Measurements from ENCODE around the gene STPG4.

The STPG4 gene

DNA sequence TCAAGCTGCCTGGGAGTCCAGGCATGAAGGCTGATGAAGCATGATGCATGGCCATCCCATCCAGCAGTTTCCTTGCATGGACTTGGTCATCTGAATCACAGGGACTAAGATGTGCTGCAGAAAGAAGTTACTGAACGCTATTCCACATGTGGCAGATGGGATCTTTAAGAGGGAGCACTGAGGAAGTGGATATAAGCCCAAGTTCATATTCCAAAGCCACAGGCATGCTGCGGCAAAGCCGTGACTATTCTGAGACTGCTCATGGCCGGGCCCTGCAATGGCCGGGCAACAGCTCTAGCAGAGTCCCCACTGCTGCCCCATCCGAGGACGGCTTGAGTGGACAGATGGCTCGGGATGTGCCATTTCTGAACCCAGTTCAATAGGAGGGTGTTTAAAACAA lies 61.5 kb downstream of the STPG4 start:
- DNase-seq (ENCODE audit: low read depth, low spot score) = no peak
- no peak overlapping the region for H3K27ac ChIP-seq

DNA sequence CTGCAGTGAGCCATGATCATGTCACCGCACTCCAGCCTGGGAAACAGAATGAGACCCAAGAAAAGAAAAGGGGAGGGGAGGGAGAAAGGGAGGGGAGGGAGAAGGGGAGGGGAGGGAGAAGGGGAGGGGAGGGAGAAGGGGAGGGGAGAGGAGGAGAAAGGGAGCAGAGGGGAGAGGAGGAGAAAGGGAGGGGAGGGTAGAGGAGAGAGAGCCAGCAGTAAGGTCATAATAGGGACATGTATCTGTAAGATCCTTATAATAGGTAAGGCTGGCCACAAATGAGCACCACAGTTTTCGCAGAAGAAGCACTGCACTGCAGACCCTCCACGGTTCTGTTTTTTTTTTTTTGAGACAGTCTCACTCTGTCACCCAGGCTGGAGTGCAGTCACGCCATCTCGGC lies 62.6 kb downstream of the STPG4 start:
- no peak overlapping the region for H3K27ac ChIP-seq
- DNase-seq (ENCODE audit: low read depth, low spot score) = no peak

DNA sequence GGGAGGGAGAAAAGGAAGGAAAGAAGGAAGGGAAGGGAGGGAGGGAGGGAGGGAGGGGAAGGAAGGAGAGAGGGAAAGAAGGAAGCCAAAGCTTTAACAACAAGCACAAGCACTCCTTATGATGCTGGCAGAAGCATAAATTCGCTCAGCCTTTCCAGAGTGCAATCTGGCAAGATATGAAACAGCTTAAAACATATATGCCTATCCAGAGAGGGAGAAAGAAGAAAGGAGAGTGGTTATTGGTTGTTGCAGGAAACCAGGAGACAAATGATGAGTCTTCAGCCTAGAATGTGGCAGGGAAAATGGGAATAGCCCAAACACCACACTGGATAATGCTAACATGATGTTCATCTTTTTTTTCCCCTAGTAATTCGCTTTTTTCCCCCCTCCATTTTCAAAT lies 64.0 kb downstream of the STPG4 start:
- DNase-seq (ENCODE audit: low read depth, low spot score) = no peak
- no peak overlapping the region for H3K27ac ChIP-seq

DNA sequence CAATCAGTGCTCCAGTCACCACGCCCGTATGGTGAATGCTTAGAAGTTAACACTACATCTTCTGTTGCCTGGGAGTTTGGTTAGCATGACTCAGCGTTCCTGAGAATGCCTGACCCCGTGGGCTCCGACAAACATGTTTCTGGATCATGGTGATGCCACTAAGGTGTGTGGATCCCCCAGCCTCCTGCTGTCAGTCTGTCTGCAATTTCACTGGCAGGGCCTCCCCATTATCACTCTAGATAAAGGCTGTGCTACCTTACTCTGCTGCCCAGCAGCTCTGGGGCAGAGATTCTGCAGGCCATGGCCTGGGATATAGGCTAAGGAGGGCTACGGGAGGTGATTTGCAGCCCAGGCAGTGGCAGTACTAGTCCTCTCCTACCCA lies 66.0 kb downstream of the STPG4 start:
- H3K27ac ChIP-seq = no peak overlapping the region
- no peak for DNase-seq (ENCODE audit: low read depth, low spot score)

DNA sequence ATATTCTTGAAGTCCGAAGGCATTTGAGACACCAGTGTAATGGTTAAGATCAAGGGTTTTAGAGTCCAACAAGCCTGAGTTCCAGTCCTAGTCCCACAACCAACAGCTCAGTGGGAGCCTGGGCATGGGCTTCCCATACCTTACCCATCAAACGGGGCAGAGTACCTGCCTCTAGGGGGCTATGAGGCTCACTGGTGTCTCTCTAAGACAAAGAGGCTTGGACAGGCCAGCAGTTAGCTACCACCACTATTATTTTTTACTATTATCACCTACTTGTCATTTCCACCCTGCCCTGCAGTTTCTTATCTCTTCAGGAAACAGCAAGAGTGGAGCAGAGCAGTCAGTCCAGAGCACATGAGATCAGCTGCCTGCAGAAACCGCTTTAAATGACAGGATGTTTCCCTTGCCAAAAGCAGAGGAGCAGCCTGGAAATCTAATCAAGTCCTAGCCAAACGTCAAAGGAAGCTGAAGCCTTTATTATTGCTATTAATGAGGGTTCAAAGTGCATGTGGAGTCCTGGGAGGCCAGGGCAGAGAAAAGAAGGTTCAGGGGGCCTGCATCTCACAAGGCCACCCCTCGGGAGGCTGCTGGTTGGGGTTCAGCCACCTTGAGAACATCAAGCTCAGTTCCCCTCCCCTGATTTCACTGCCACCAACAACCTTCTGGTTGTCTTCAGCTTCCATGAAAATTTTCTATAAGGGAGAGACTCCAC lies 66.6 kb downstream of the STPG4 start:
- DNase-seq (ENCODE audit: low read depth, low spot score) = no peak
- no peak overlapping the region for H3K27ac ChIP-seq

DNA sequence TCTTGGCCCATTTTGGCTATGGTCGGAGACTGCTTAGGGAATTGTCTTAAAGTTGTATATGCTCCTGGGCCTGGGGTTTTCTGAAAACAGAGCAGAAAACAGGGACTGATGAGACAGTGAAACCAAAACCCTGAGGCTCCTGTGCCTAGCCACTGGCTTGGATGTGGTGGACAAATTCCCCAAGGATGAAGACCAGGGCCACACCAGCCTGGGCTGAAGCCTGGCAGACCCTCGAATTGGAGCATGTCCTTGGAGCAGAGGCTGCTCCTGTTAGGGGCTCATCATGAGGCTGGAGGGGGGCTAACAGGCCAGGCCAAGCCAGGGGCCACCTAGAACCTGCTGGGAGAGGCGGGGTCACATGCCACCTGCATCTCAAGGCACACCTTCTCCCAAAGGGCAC lies 68.1 kb downstream of the STPG4 start:
- no peak for DNase-seq (ENCODE audit: low read depth, low spot score)

DNA sequence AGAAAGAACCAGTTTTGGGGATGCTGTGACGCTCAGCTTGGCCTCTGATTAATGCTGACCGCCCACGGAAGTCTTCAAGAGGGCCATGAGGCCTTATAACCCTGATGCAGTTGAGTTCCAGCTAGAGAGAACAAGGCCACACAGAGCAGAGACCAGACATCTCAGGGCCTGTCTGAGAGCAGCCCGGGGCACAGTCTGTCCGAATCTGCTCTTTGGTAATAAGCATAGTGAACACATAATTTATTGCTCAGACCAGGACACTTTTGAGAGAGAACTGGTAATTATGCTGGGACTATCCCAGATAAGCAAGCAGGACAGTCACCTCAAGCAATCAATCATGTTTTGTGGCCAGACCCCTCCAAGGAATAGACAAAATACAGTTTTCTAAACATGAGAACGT lies 68.5 kb downstream of the STPG4 start:
- DNase-seq (ENCODE audit: low read depth, low spot score) = no peak
- no peak overlapping the region for H3K27ac ChIP-seq

More for the DNA sequence above, 68.1 kb downstream of the STPG4 start:
- no peak overlapping the region for H3K27ac ChIP-seq

DNA sequence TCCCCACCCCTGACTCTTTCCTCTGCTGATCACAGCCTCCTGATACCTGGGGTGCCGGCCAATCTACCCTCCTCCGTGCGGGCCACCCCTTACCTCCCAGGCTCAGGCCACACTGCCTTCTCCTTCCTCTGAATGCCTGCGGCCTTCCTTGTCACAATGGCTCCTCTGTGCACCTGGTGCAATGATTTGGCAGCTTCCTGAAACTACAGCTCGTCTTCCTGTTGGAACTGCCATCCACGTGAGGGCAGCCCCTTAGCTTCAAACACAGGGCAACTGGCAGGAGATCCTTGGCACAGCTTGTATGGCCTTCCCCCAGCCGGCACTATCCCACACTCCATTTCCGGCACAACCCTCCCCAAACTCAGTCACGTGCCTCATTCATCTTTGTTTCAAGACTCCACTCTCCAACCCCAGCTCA lies 69.0 kb downstream of the STPG4 start:
- H3K27ac ChIP-seq = no peak overlapping the region
- DNase-seq (ENCODE audit: low read depth, low spot score) = no peak

DNA sequence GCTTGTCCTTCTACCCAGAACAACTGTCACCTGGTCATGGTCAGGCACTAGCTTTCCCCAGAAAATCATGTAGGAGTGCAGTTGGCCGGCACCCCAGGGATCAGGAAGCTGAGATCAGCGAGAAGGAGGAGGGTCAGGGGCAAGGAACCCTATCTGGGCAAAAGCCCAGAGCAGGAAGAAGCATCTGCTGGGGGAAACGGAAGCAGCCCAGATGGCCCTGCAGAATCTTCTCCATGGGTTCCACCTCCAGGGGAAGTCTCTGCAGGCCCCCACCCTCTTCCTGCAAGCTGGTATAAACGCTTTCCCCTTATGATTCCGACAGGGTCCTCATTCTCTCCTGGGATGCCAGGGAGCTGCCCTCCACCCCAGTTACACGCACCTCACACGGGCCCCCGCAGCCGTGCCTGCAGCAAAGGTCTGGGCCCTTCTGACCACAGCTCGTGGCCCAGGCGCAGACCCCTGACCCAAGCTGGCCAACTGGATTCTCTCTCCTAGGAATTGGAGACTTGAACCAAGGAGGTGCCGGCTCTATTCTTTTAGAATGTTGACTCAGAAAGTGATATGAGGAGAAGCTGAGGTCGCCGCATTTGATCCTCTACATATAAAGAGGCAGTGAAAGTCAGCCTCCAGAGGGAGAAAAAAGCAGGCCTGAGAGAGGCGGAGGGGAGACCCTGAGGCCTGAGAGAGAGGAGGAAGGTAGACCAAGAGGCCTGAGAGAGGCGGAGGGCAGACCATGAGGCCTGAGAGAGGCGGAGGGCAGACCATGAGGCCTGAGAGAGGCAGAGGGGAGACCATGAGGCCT lies 71.0 kb downstream of the STPG4 start:
- no peak overlapping the region for H3K27ac ChIP-seq
- DNase-seq (ENCODE audit: low read depth, low spot score) = no peak

DNA sequence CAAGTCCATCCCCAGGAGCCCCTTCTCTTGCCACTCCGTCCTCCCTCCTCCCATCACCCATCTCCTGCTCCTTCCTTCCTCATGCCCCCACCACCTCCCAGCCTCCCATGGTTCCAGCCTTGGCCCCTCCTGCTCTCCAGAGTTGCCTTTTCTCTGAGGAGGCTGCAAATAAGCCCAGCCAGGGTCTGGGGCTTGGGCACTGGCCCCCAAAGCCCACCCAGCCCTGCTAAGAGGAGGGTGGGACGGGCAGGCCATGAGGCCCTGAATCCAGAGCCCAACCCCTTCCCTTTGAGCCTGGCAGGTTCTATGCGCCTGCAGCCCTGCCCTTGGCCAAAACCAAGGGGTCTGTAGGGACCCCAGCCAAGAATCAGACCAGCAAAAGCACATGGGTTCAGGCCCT lies 71.6 kb downstream of the STPG4 start:
- H3K27ac ChIP-seq = no peak overlapping the region

DNA sequence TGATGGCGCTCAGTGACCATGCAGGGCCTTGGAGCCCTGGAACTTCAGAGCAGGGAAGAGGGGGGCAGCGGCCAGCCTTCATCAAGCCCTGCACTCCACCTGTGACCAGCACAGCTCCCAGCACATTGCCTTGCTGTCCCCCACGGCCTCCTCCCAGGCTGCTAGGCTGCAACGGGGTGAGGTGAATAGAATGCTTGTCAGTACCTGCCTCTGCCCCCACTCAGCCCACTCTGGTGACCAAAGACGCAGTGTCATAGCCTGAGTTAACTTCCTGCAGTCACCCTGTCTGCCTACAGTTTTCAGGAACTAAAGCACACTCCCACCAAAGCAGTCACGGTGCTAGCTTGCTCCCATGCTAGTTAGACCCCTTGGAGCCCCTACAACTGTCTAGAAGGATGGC lies 72.1 kb downstream of the STPG4 start:
- H3K27ac ChIP-seq = no peak overlapping the region
- DNase-seq (ENCODE audit: low read depth, low spot score) = no peak

More for the DNA sequence above, 71.6 kb downstream of the STPG4 start:
- no peak for DNase-seq (ENCODE audit: low read depth, low spot score)

DNA sequence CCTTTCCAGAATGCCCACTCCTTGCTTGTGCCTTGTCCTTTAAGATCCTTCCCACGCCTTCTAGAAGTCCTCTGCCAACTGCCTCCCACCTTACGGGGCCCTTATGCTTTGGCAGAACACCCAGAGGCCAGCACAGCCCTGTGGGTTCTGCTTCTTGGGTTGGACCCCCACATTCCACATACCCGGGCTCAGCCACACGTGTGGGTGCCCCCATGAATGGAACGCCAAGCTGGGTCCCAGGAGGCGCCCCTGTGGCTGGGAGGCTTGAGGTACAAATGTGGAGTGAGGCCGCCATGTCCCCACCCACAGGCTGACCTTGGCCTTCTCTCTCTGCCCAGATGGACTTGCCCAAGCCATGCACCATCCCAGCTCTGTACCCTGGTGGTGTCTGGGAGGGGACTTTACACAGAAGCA lies 74.2 kb downstream of the STPG4 start:
- no peak overlapping the region for H3K27ac ChIP-seq
- no peak for DNase-seq (ENCODE audit: low read depth, low spot score)

DNA sequence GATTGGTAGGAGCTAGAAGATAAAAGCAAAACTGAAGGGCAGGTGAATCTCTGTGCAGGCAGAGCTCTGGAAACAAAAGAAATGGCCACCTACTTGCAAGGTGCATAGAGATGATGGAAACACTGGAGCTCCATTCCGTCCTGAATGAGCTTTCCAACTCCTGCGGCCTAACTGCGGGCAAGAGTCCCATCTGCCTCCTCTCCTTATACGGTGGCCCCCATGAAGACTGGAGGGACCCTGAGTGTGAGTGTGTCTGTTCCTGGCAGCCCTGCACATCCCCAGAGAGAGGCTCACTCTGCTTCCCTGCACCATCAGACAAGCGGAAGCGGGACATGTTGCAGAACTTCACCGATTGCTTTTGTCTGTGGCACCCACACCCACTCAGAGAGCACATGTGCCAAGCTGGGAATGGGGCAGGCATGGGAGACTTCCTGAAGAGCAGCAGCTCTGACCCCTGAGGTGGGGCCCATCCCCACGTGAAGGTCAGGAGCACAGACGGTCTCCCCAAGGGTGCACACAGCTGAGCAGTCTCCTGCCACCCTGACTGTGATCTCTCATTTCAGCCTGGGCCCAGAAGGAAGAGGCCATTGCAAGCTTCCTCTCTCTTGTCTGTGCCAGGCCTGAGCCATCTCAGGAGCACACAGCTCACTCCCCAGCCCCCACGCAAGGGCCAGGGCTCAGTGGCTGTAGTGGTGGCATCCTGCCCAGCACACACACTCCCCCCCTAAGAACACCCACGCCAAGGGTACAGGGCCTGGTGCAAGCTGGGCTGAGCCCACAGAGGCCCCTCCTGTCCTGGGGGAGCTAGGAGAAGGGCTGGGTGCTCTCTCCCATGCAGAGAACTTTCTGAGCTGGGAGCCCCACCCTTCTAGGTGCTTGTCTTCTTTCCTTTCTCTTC lies 75.3 kb downstream of the STPG4 start:
- H3K27ac ChIP-seq = no peak overlapping the region
- no peak for DNase-seq (ENCODE audit: low read depth, low spot score)

DNA sequence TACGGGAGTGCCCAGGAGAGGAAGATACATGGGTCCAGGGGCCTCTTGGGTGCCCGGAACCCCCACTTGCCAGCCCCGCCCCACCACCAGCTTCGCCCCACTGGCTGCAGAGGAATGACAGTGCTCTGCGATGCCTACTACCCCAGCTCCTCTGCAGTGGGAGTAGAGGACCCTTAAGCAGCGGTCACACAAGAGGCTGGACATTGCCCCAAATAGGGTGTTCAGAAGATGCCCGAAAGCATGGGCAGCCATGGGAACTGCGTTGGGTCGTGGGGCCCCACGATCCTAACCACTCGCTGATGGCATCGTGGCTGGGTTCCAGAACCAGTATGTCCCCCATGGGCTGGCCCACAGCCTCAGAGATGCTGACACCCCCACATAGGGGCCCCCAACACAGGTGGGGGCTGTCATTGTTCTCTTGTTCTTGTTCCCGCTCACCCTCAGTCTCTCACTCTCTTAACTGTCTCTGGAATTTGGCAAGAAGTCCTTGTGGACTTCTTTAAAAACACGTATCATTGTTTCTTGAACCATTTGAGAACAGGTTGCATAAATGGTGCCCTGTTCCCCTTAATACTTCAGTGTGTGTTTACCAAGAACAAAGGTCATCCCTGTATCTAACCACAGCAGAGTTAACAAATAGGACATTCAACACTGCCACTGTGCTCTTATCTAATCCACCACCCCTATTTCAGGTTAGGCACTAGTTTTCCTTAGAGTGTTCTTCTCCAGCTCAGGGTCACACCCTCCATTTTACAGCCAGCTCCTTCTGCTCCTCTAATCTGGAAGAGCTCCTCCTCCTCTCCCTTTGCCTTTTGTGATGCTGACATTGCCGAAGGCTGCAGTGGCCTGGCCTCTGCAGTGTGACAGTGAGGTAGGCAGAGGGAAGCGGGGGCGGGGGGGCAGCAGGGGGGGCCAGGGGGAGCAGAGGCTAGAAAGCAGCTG lies 76.3 kb downstream of the STPG4 start:
- H3K27ac ChIP-seq = no peak overlapping the region
- DNase-seq (ENCODE audit: low read depth, low spot score) = no peak

DNA sequence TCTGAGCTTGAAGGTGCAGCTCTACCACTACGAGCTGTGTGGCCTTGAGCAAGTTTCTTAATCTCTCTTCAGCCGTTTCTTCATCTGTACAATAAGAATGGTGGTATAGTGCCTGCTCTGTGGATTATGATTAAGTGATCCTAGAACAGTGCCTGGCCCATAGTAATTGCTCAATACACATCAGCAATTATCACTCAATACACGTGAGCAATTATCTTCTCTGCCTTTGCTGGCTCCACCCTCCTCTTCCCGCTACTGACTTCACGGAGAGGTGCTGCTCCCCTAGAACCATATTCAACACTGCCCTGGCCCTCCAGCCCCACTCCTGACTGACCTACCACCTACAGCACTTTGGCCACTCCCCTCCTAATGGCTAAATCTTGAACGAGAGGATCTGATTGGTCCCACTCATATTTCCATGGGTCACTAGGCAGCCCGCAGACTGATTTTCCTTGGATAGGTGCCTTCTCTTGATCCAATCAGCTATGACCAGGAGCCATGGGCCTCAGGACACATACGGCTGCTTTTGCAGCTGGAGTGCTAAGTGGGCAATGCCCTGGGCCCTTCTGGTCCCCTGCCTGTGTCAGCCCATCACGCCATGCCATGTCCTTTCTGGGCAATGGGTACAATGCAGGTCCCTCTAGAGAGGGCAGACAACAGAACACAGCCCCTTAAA lies 77.5 kb downstream of the STPG4 start:
- DNase-seq (ENCODE audit: low read depth, low spot score) = no peak
- peak overlapping the region; percentile 78 for H3K27ac ChIP-seq

DNA sequence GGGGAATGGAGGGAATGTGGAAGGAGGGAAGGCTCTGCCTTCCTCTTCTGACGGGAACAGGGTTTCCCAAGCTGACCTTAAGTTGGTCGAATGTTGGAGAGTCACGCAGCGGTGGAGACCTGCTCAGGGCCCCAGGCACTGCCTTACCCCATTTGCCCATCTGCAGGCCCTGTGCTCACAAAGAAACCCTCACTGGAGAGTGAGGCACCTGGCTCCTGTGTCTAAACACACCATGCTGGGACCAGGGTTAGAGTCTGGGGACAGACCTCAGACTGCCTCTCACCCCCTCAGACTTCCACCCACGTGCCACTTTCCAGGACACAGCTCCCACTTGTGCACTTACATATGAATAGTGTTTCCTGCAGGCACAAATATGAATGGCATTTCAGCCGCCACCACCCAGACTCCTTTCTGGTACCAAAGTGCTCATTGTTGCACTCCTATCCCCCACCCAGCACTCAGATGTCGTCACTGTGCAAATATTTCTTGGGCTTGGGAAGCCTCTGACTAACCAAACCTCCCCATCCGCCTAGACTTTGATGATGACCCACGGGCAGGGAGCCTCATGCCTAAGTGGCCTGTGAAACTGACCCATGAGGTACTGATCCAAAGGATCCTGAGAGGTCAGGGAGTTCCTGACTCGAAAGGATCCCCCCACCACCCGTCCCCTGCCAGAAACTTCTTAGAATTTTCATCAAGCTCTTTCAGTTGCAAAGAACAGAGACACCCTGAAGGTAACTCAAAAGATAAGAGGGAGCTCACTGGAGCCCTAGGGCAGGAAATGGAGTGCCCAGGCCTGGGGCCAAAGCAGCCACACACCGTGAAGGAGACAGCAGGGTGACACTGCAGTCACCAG lies 78.3 kb downstream of the STPG4 start:
- DNase-seq (ENCODE audit: low read depth, low spot score) = peak; percentile 14
- peak overlapping the region; percentile 78 for H3K27ac ChIP-seq

DNA sequence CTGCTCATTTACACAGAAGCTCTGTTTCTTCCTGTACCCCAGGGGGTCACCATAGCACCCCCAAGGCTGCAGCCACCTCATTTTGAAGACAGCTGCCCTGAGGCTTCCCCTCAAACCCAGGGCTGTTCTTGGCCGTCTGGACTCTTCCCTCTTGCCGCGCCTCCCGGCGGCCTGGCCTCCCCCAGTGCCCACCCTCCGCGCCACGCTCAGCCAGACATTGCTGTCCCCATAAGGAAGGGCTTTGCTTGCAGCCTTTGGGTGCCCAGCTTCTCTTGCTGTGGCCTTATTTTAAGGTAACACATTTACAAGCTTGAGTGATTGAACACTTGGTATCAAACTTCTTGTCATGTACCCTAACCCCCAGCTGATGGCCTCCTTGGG lies 79.0 kb downstream of the STPG4 start:
- peak overlapping the region; percentile 78 for H3K27ac ChIP-seq

DNA sequence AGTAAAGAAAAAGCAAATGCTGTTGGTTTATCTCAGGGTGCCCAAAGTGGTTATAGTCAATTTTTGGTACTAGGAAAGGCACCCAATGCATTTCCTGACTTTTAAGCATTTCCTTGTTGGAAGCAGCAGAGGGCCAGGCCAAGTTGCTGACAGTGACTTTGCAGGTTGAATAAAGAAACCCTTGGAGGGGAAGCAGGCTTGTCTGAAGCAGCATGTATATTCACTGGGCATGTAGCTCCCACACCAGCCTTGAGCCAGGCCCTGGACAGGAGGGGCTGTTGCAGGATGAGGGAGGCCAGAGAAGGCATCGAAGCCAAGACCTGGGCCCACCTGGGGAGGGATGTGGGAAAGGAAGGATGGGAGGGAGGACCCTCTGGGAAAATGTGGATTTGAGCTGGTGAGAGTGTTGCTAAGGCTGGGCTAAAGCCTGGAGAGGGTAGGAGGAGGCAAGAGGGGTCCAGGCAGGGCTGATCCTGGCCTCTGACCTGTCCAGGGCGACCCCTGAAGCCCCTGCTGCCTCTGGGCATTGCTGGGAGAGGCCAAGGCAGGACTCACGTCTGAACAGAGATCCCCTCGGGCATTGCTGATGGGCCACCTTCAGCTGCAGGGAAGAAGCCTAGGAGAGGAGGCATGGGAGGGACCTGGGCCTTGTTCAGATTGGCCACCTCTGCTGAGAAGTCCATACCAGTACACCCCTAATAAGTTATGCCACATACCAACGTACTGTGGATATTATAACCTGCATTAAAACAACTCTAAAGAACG lies 79.6 kb downstream of the STPG4 start:
- H3K27ac ChIP-seq = no peak overlapping the region
- no peak for DNase-seq (ENCODE audit: low read depth, low spot score)

More for the DNA sequence above, 79.0 kb downstream of the STPG4 start:
- no peak for DNase-seq (ENCODE audit: low read depth, low spot score)
